GM10847 (cell line): ENCODE measurements around the gene ITGB5.

Experiments used
- POLR2A ChIP-seq: IDR thresholded peaks from 2 replicates; pipeline ENCODE4 v1.6.1; 2011; ENCODE audit not compliant: insufficient read length; ENCODE audit errors: extremely low read depth

ITGB5 gene

GRCh38 chr3:124821356-124821755 lies 65.8 kb downstream of the ITGB5 start:
- TF ChIP-seq POLR2A = no peak

GRCh38 chr3:124818398-124819091 lies 68.6 kb downstream of the ITGB5 start:
- no peak for TF ChIP-seq POLR2A

GRCh38 chr3:124817079-124817478 lies 70.1 kb downstream of the ITGB5 start:
- no peak for TF ChIP-seq POLR2A

- no peak for TF ChIP-seq POLR2A
Observed at GRCh38 chr3:124816206-124816605, 71.0 kb downstream of the ITGB5 start.

GRCh38 chr3:124815781-124816180 lies 71.4 kb downstream of the ITGB5 start:
- no peak for TF ChIP-seq POLR2A

GRCh38 chr3:124814620-124815421 lies 72.3 kb downstream of the ITGB5 start:
- no peak for TF ChIP-seq POLR2A

GRCh38 chr3:124813541-124813940 lies 73.6 kb downstream of the ITGB5 start:
- no peak for TF ChIP-seq POLR2A

- no peak for TF ChIP-seq POLR2A
Observed at GRCh38 chr3:124812291-124813265, 74.6 kb downstream of the ITGB5 start.

GRCh38 chr3:124811436-124811835 lies 75.7 kb downstream of the ITGB5 start:
- TF ChIP-seq POLR2A = no peak

GRCh38 chr3:124810970-124811369 lies 76.2 kb downstream of the ITGB5 start:
- TF ChIP-seq POLR2A = no peak

- no peak for TF ChIP-seq POLR2A
Observed at GRCh38 chr3:124809039-124809438, 78.1 kb downstream of the ITGB5 start.

GRCh38 chr3:124805671-124806070 lies 81.5 kb downstream of the ITGB5 start:
- TF ChIP-seq POLR2A = no peak

GRCh38 chr3:124804875-124805274 lies 82.3 kb downstream of the ITGB5 start:
- TF ChIP-seq POLR2A = no peak

- no peak for TF ChIP-seq POLR2A
Observed at GRCh38 chr3:124802702-124803101, 84.5 kb downstream of the ITGB5 start.

- TF ChIP-seq POLR2A = no peak
Observed at GRCh38 chr3:124802061-124802698, 85.0 kb downstream of the ITGB5 start.
